ENCODE data around the gene PNP. TPM values are rescaled to one million over a fixed set of nuclear protein-coding genes. Genes with fewer than 3 reads are reported as not detected.

The PNP gene
- polyA plus RNA-seq, 3 donors = 63.2 to 112 (median 67.5) TPM

DNA sequence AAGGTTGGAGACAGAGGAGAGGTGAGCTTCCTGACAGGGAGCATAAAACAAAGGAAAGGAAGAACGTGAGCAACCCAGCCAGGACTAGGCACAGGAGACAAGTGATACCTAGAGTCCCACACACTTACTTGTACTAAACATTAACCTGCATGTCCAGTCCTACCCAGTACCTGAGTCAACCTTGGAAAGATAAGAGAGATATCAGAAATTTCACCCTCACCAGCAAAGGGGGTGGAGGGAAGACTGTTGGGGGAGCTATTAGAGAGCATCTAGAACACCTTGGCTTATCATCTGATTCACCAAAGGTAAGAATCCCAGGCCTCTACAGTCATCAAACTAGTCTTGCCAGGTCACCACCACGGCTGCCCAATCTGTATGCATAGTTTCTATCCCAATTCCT, 44.4 kb upstream of the PNP start:
- TF ChIP-seq, protein P1, sequence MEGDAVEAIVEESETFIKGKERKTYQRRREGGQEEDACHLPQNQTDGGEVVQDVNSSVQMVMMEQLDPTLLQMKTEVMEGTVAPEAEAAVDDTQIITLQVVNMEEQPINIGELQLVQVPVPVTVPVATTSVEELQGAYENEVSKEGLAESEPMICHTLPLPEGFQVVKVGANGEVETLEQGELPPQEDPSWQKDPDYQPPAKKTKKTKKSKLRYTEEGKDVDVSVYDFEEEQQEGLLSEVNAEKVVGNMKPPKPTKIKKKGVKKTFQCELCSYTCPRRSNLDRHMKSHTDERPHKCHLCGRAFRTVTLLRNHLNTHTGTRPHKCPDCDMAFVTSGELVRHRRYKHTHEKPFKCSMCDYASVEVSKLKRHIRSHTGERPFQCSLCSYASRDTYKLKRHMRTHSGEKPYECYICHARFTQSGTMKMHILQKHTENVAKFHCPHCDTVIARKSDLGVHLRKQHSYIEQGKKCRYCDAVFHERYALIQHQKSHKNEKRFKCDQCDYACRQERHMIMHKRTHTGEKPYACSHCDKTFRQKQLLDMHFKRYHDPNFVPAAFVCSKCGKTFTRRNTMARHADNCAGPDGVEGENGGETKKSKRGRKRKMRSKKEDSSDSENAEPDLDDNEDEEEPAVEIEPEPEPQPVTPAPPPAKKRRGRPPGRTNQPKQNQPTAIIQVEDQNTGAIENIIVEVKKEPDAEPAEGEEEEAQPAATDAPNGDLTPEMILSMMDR (IDR thresholded peaks at IDR 0.05) = no peak

DNA sequence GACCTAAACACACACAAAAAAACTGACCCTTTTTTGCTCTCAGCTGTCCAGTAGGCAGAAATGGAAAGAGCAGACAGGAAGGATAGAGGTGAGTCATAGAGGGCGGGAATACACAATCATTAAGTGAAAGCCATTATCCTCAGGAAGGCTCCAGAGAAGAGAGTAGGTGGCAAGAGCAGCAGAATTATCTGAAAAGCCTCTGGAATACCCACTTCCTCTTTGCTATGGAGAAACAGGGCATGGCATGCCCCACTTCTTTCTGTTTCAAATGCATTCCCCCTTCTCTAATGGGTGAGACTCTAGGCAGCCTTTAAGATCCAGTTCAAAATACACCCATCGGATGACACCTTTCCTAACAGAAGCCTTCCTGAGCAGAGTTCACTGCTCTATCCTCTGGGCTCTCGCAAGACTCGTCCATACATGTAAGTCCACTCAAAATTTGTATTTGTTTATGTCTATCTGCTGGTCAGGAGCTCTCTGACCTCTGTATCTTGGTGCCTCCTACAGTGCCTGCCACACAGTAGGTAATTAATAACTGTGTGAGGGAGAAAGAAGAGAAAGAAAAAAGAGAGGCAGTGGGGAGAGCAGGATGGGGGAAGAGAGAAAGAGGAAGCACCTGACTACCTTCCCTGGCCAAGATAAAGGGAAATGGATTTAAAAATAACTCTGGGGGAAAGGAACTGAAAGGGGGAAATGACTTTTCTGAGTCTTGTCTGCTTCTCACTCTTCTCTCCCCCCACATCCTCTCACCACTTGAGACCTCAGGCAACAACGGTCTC, 41.8 kb upstream of the PNP start:
- WGBS (ENCODE audit: insufficient coverage) = 0% methylated on average over 2 of the region's 5 CpGs
- H3K4me1 Mint-ChIP-seq = peaks cover 60% of the 10 kb centered on the region

More for the DNA sequence above, 44.4 kb upstream of the PNP start:
- Histone ChIP-seq H3K27me3 (ENCODE audit: control insufficient read depth in 2 of 2, insufficient read depth in 2 of 2, low read length in 2 of 2) (no peaks in the 10 kb centered on the region), H3K27ac (ENCODE audit: low read depth in 1 of 2, low read length in 2 of 2) (no peak overlapping the region), H4K20me1 (ENCODE audit: insufficient read depth, low read length) (peaks cover 3% of the 10 kb centered on the region), H3K79me2 (ENCODE audit: insufficient read depth, low read length) (no peaks in the 10 kb centered on the region), H3K9ac (ENCODE audit: insufficient read depth, low read length, poor library complexity, severe bottlenecking) (no peak overlapping the region), H3K4me3 (replicated peaks in 1 of 3; ENCODE audit: low read depth in 2 of 3, low read length in 3 of 3) (no peak overlapping the region), H3K36me3 (replicated peaks in 1 of 2; ENCODE audit: control insufficient read depth in 1 of 2, insufficient read depth in 2 of 2, low read length in 2 of 2) (no peaks in the 10 kb centered on the region), H3K4me2 (replicated peaks; ENCODE audit: extremely low read depth, low read length, poor library complexity, severe bottlenecking) (no peak overlapping the region), H3K4me1 (ENCODE audit: control insufficient read depth in 1 of 2, insufficient read depth in 2 of 2, low read length in 2 of 2) (peaks cover 46 to 47% of the 10 kb centered on the region in 2 donors), H2AFZ (ENCODE audit: insufficient read depth, low read depth, low read length, poor library complexity, severe bottlenecking) (no peak overlapping the region), H3K9me3 (replicated peaks in 1 of 2; ENCODE audit: control insufficient read depth in 1 of 2, insufficient read depth in 1 of 2, low read length in 2 of 2) (no peaks in the 10 kb centered on the region)
- H3K27me3 Mint-ChIP-seq (ENCODE audit: low read depth in 3 of 3) = peaks cover 0 to 2% (median 0%) of the 10 kb centered on the region in 3 donors
- intact Hi-C loops (cut with micrococcal nuclease) = no loop called here
- DNase-seq = no peak
- peaks cover 46% of the 10 kb centered on the region for H3K4me1 Mint-ChIP-seq
- no peak overlapping the region for H3K4me3 Mint-ChIP-seq
- peaks cover 0 to 2% (median 0%) of the 10 kb centered on the region in 7 donors for H3K9me3 Mint-ChIP-seq
- peaks cover 0 to 3% of the 10 kb centered on the region in 2 donors for H3K36me3 Mint-ChIP-seq
- 0% methylated on average over 1 of the region's 2 CpGs for WGBS (ENCODE audit: insufficient coverage)
- no peak overlapping the region for H3K27ac Mint-ChIP-seq

More for the DNA sequence above, 41.8 kb upstream of the PNP start:
- Histone ChIP-seq H3K36me3 (replicated peaks in 1 of 2; ENCODE audit: control insufficient read depth in 1 of 2, insufficient read depth in 2 of 2, low read length in 2 of 2) (no peaks in the 10 kb centered on the region), H3K27ac (ENCODE audit: low read depth in 1 of 2, low read length in 2 of 2) (peak overlapping the region; percentile 86 to 94), H3K79me2 (ENCODE audit: insufficient read depth, low read length) (no peaks in the 10 kb centered on the region), H3K9me3 (replicated peaks in 1 of 2; ENCODE audit: control insufficient read depth in 1 of 2, insufficient read depth in 1 of 2, low read length in 2 of 2) (no peaks in the 10 kb centered on the region), H3K27me3 (ENCODE audit: control insufficient read depth in 2 of 2, insufficient read depth in 2 of 2, low read length in 2 of 2) (no peaks in the 10 kb centered on the region), H4K20me1 (ENCODE audit: insufficient read depth, low read length) (peaks cover 3% of the 10 kb centered on the region), H2AFZ (ENCODE audit: insufficient read depth, low read depth, low read length, poor library complexity, severe bottlenecking) (peak overlapping the region; percentile 41), H3K4me2 (replicated peaks; ENCODE audit: extremely low read depth, low read length, poor library complexity, severe bottlenecking) (peak overlapping the region; percentile 83), H3K9ac (ENCODE audit: insufficient read depth, low read length, poor library complexity, severe bottlenecking) (peak overlapping the region; percentile 56), H3K4me1 (ENCODE audit: control insufficient read depth in 1 of 2, insufficient read depth in 2 of 2, low read length in 2 of 2) (peaks cover 55 to 57% of the 10 kb centered on the region in 2 donors), H3K4me3 (replicated peaks in 1 of 3; ENCODE audit: low read depth in 2 of 3, low read length in 3 of 3) (peak overlapping the region; percentile 22 to 75 (median 46))
- Mint-ChIP-seq H3K9me3 (peaks cover 0 to 2% (median 0%) of the 10 kb centered on the region in 7 donors), H3K27me3 (ENCODE audit: low read depth in 3 of 3) (peaks cover 0 to 2% (median 0%) of the 10 kb centered on the region in 3 donors), H3K27ac (peak overlapping the region; percentile 93 to 97 (median 96)), H3K4me3 (peak overlapping the region; percentile 73 to 89), H3K36me3 (peaks cover 0 to 3% of the 10 kb centered on the region in 2 donors)
- TF ChIP-seq, protein P1 (IDR thresholded peaks at IDR 0.05) = no peak
- DNase-seq = peak; percentile 60 to 85 (median 77)
- intact Hi-C loops (cut with micrococcal nuclease) = no loop called here

Measured in CD14-positive monocyte (primary cell).